Neural progenitor cell (in vitro differentiated cells): ENCODE data around the gene GRIP1.

ENCODE experiments used
- EZH2phosphoT487 ChIP-seq: fragments of 200-600 bp; sonication (generic); IDR thresholded peaks from 2 replicates; pipeline ENCODE4 v1.6.1; 2017; ENCODE audit warnings: antibody characterized with exemption
- TF ChIP-seq, protein P1 (sequence below): fragments of 200-600 bp; sonication (generic); IDR thresholded peaks from 2 replicates; pipeline ENCODE4 v1.5.1; 2017; ENCODE audit warnings: antibody characterized with exemption, mild to moderate bottlenecking

DNA sequence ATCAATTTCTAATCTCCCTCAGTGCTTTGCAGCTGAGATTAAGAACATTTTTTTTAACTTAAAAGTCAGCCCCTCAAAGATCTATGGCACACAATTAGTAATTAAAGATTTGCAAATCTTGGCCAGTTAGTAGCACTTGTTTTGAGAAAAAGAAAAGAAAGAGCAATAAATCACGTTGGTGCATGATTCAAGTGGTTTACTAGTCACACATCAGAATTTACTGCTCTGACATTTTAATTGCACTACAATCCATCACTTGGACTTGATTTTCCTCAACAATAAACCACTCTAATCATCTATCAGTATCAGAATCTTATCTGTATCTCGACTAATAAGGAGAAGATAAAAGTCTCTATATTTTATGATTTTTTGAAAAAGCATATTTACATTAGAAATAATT, 222.3 kb downstream of the GRIP1 start:
- no peak for TF ChIP-seq EZH2phosphoT487
- TF ChIP-seq, protein P1, sequence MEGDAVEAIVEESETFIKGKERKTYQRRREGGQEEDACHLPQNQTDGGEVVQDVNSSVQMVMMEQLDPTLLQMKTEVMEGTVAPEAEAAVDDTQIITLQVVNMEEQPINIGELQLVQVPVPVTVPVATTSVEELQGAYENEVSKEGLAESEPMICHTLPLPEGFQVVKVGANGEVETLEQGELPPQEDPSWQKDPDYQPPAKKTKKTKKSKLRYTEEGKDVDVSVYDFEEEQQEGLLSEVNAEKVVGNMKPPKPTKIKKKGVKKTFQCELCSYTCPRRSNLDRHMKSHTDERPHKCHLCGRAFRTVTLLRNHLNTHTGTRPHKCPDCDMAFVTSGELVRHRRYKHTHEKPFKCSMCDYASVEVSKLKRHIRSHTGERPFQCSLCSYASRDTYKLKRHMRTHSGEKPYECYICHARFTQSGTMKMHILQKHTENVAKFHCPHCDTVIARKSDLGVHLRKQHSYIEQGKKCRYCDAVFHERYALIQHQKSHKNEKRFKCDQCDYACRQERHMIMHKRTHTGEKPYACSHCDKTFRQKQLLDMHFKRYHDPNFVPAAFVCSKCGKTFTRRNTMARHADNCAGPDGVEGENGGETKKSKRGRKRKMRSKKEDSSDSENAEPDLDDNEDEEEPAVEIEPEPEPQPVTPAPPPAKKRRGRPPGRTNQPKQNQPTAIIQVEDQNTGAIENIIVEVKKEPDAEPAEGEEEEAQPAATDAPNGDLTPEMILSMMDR = no peak
